ENCODE data around the gene PKN1. TPM values are rescaled to one million over a fixed set of nuclear protein-coding genes. Genes with fewer than 3 reads are reported as not detected.
A peak's percentile ranks its signal among the peaks of the same experiment; 100 is the strongest.

PKN1 gene
- total RNA-seq, 1 donor from 2014 or later = 68.3 TPM

DNA sequence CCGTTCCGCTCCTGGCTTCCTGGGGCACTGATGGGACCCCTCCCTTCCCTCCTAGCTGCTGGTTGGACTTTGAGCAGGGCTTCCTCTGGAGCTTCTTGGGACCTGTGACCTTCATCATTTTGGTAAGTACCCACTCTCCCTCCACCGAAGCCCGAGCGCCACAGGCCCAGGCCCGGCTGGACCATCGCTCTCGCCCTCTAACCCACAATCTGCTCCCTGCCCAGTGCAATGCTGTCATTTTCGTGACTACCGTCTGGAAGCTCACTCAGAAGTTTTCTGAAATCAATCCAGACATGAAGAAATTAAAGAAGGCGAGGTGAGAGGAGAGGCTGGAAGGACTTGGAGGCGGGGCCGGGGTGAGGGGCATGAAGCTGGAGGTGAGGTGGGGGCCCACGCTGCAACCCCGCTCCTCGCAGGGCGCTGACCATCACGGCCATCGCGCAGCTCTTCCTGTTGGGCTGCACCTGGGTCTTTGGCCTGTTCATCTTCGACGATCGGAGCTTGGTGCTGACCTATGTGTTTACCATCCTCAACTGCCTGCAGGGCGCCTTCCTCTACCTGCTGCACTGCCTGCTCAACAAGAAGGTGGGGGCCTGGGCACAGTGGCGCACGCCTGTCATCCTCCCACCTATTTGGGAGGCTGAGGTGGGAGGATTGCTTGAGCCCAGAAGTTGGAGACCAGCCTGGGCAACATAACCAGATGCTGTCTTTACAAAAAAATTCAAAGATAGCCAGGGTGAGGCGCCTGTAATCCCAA is 26.3 kb upstream of the PKN1 start:
- H3K27me3 Mint-ChIP-seq (ENCODE audit: low read depth, unreplicated experiment) = no peaks in the 10 kb centered on the region
- peaks cover 52% of the 10 kb centered on the region for H4K20me1 ChIP-seq (ENCODE audit: insufficient read depth, low read length)
- peak overlapping the region; percentile 18 for H3K27ac Mint-ChIP-seq (ENCODE audit: unreplicated experiment)
- H3K9me3 Mint-ChIP-seq (ENCODE audit: unreplicated experiment) = no peaks in the 10 kb centered on the region
- H3K27ac ChIP-seq (ENCODE audit: low read depth, low read length) = no peak overlapping the region
- H3K4me1 Mint-ChIP-seq (ENCODE audit: low read depth, unreplicated experiment) = no peaks in the 10 kb centered on the region
- no peak for TF ChIP-seq EZH2 (IDR thresholded peaks at IDR 0.05; ENCODE audit: insufficient read depth, low read length)
- no peak overlapping the region for H3K4me3 ChIP-seq (ENCODE audit: insufficient read depth, low read depth, low read length)
- H3K79me2 ChIP-seq (ENCODE audit: insufficient read depth, low read length) = peaks cover 23% of the 10 kb centered on the region
- peak overlapping the region; percentile 22 for H3K4me2 ChIP-seq (ENCODE audit: low read length)
- DNase-seq (ENCODE audit: low read depth) = no peak
- peaks cover 33% of the 10 kb centered on the region for H3K36me3 ChIP-seq (ENCODE audit: insufficient read depth, low read length)
- no peaks in the 10 kb centered on the region for H3K4me1 ChIP-seq (ENCODE audit: insufficient read depth, low read length)
- peak overlapping the region; percentile 67 for H3K4me3 Mint-ChIP-seq (ENCODE audit: unreplicated experiment)
- peaks cover 3% of the 10 kb centered on the region for H3K36me3 Mint-ChIP-seq (ENCODE audit: low read depth, unreplicated experiment)
- no peak overlapping the region for H3K9ac ChIP-seq (ENCODE audit: low read length)
- no peaks in the 10 kb centered on the region for H3K9me3 ChIP-seq (ENCODE audit: insufficient read depth, low read depth, low read length)
- FAIRE-seq = no peak
- H3K27me3 ChIP-seq (ENCODE audit: insufficient read depth, low read length) = no peaks in the 10 kb centered on the region
- no peak overlapping the region for H2AFZ ChIP-seq (ENCODE audit: low read depth, low read length)

GRCh38 chr19:14407605-14408484 is 25.3 kb upstream of the PKN1 start:
- Mint-ChIP-seq H3K27me3 (ENCODE audit: low read depth, unreplicated experiment) (no peaks in the 10 kb centered on the region), H3K27ac (ENCODE audit: unreplicated experiment) (no peak overlapping the region), H3K4me3 (ENCODE audit: unreplicated experiment) (no peak overlapping the region), H3K36me3 (ENCODE audit: low read depth, unreplicated experiment) (peaks cover 6% of the 10 kb centered on the region), H3K4me1 (ENCODE audit: low read depth, unreplicated experiment) (no peaks in the 10 kb centered on the region), H3K9me3 (ENCODE audit: unreplicated experiment) (no peaks in the 10 kb centered on the region)
- no peak overlapping the region for H3K27ac ChIP-seq (ENCODE audit: low read depth, low read length)
- H3K4me2 ChIP-seq (ENCODE audit: low read length) = no peak overlapping the region
- DNase-seq (ENCODE audit: low read depth) (no peak), FAIRE-seq (no peak)
- no peaks in the 10 kb centered on the region for H3K4me1 ChIP-seq (ENCODE audit: insufficient read depth, low read length)
- peaks cover 40% of the 10 kb centered on the region for H3K36me3 ChIP-seq (ENCODE audit: insufficient read depth, low read length)
- no peak overlapping the region for H3K4me3 ChIP-seq (ENCODE audit: insufficient read depth, low read depth, low read length)
- H4K20me1 ChIP-seq (ENCODE audit: insufficient read depth, low read length) = peaks cover 62% of the 10 kb centered on the region
- no peak overlapping the region for H2AFZ ChIP-seq (ENCODE audit: low read depth, low read length)
- no peaks in the 10 kb centered on the region for H3K9me3 ChIP-seq (ENCODE audit: insufficient read depth, low read depth, low read length)
- TF ChIP-seq EZH2 (IDR thresholded peaks at IDR 0.05; ENCODE audit: insufficient read depth, low read length) = no peak
- TF ChIP-seq, protein P1, sequence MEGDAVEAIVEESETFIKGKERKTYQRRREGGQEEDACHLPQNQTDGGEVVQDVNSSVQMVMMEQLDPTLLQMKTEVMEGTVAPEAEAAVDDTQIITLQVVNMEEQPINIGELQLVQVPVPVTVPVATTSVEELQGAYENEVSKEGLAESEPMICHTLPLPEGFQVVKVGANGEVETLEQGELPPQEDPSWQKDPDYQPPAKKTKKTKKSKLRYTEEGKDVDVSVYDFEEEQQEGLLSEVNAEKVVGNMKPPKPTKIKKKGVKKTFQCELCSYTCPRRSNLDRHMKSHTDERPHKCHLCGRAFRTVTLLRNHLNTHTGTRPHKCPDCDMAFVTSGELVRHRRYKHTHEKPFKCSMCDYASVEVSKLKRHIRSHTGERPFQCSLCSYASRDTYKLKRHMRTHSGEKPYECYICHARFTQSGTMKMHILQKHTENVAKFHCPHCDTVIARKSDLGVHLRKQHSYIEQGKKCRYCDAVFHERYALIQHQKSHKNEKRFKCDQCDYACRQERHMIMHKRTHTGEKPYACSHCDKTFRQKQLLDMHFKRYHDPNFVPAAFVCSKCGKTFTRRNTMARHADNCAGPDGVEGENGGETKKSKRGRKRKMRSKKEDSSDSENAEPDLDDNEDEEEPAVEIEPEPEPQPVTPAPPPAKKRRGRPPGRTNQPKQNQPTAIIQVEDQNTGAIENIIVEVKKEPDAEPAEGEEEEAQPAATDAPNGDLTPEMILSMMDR (IDR thresholded peaks at IDR 0.05; ENCODE audit: insufficient read depth, low read depth, low read length) = no peak
- H3K27me3 ChIP-seq (ENCODE audit: insufficient read depth, low read length) = no peaks in the 10 kb centered on the region
- peaks cover 33% of the 10 kb centered on the region for H3K79me2 ChIP-seq (ENCODE audit: insufficient read depth, low read length)
- no peak overlapping the region for H3K9ac ChIP-seq (ENCODE audit: low read length)

- Histone ChIP-seq H3K9me3 (ENCODE audit: insufficient read depth, low read depth, low read length) (no peaks in the 10 kb centered on the region), H3K27me3 (ENCODE audit: insufficient read depth, low read length) (no peaks in the 10 kb centered on the region), H3K36me3 (ENCODE audit: insufficient read depth, low read length) (peaks cover 43% of the 10 kb centered on the region), H3K4me1 (ENCODE audit: insufficient read depth, low read length) (peaks cover 4% of the 10 kb centered on the region), H2AFZ (ENCODE audit: low read depth, low read length) (no peak overlapping the region), H3K9ac (ENCODE audit: low read length) (no peak overlapping the region), H3K79me2 (ENCODE audit: insufficient read depth, low read length) (peaks cover 41% of the 10 kb centered on the region), H3K27ac (ENCODE audit: low read depth, low read length) (no peak overlapping the region), H3K4me3 (ENCODE audit: insufficient read depth, low read depth, low read length) (no peak overlapping the region), H4K20me1 (ENCODE audit: insufficient read depth, low read length) (peaks cover 70% of the 10 kb centered on the region), H3K4me2 (ENCODE audit: low read length) (no peak overlapping the region)
- DNase-seq (ENCODE audit: low read depth) = no peak
- Mint-ChIP-seq H3K27ac (ENCODE audit: unreplicated experiment) (no peak overlapping the region), H3K4me1 (ENCODE audit: low read depth, unreplicated experiment) (peaks cover 7% of the 10 kb centered on the region), H3K9me3 (ENCODE audit: unreplicated experiment) (no peaks in the 10 kb centered on the region), H3K36me3 (ENCODE audit: low read depth, unreplicated experiment) (peaks cover 6% of the 10 kb centered on the region), H3K4me3 (ENCODE audit: unreplicated experiment) (no peak overlapping the region), H3K27me3 (ENCODE audit: low read depth, unreplicated experiment) (no peaks in the 10 kb centered on the region)
- TF ChIP-seq, protein P1 (IDR thresholded peaks at IDR 0.05; ENCODE audit: insufficient read depth, low read depth, low read length) = no peak
- TF ChIP-seq EZH2 (IDR thresholded peaks at IDR 0.05; ENCODE audit: insufficient read depth, low read length) = no peak
- no peak for FAIRE-seq
Observed at GRCh38 chr19:14408491-14409145, 24.5 kb upstream of the PKN1 start.
